Heart left ventricle (tissue), 16 donors: Measurements from ENCODE around the gene CRYGN. TPM values are rescaled to one million over a fixed set of nuclear protein-coding genes. Genes with fewer than 3 reads are reported as not detected.

ENCODE experiments used
- ATAC-seq, 4 donors: fragments of 200-7000 bp; cut with Tn5 transposase; one replicate each; pipeline ENCODE4 v1.9.1; 2020 to 2022; ENCODE audit warnings: moderate library complexity in 4 of 4, mild to moderate bottlenecking in 3 of 4, moderate number of reproducible peaks in 1 of 4
- DNase-seq, 5 donors: peaks; one replicate each; pipeline ENCODE4 v3.0.0-alpha.2; 2020
- H3K27ac ChIP-seq, 12 donors: fragments of 200-600 bp; sonication (generic) in 4 of 12; one replicate each; pipeline versions ENCODE4 v1.5.0 to v1.8.0; 2016 to 2022; ENCODE audit warnings: mild to moderate bottlenecking in 2 of 12
- H3K27me3 ChIP-seq, 9 donors: fragments of 200-600 bp; sonication (generic) in 2 of 9; one replicate each; pipeline versions ENCODE4 v1.5.1 to v1.8.0; 2016 to 2022; ENCODE audit warnings: mild to moderate bottlenecking in 3 of 9
- H3K36me3 ChIP-seq, 9 donors: fragments of 200-600 bp; sonication (generic) in 2 of 9; one replicate each; pipeline versions ENCODE4 v1.5.0 to v1.8.0; 2018 to 2022; ENCODE audit warnings: mild to moderate bottlenecking in 2 of 9
- H3K4me1 ChIP-seq, 12 donors: fragments of 200-600 bp; sonication (generic) in 4 of 12; one replicate each; pipeline versions ENCODE4 v1.5.0 to v1.8.0; 2016 to 2022; ENCODE audit warnings: mild to moderate bottlenecking in 3 of 12
- H3K4me3 ChIP-seq, 12 donors: fragments of 200-600 bp; sonication (generic) in 4 of 12; one replicate each; pipeline versions ENCODE4 v1.5.0 to v1.8.0; 2017 to 2022; ENCODE audit warnings: mild to moderate bottlenecking in 9 of 12, moderate library complexity in 4 of 12
- H3K9me3 ChIP-seq, 12 donors: fragments of 200-600 bp; sonication (generic) in 4 of 12; one replicate each; pipeline versions ENCODE4 v1.5.0 to v1.8.0; 2016 to 2022; ENCODE audit warnings: mild to moderate bottlenecking in 1 of 12
- CTCF ChIP-seq, 12 donors: fragments of 200-600 bp; sonication (generic) in 4 of 12; IDR thresholded peaks; one replicate each; pipeline versions ENCODE4 v1.5.0 to v1.8.0; 2018 to 2022; ENCODE audit warnings: antibody characterized with exemption in 12 of 12, mild to moderate bottlenecking in 5 of 12
- POLR2A ChIP-seq, 2 donors: fragments of 450-650 bp; IDR thresholded peaks; one replicate each; pipeline ENCODE4 v1.6.1; 2017; ENCODE audit warnings: antibody characterized with exemption in 2 of 2, mild to moderate bottlenecking in 2 of 2, moderate library complexity in 2 of 2
- WGBS, 4 donors: extraction: QIAGEN DNeasy Blood & Tissue Kit in 2 of 4; methylation state at CpG; one replicate each; pipeline versions ENCODE4 v1.1.5 to v1.1.7; 2013 to 2018; 5-methylcytosine and 5-hydroxymethylcytosine counted together
- intact Hi-C, 10 donors: fragments of 100-400 bp; cut with DNase I; formaldehyde crosslinking; loops; one replicate each; pipeline versions ENCODE4 v1.11.1 to v1.14.2; 2022
- polyA plus RNA-seq, 2 donors: library from polyadenylated mRNA; stranded (reverse); fragments of 200-250 nt; gene quantifications; one replicate each; pipeline ENCODE4 v1.2.3, GENCODE V29; 2013
- total RNA-seq, 9 donors: library from RNA; depleted of rRNA in 2 of 9; stranded (reverse); fragments of >200 nt in 2 of 9; fragmentation: NEBNext Ultra II Directional in 3 of 9; extraction: Animal tissue kit (Norgen Biotek cat#: 25700) in 3 of 9; gene quantifications; one replicate each; pipeline versions ENCODE4 v1.1.0 to v1.2.4, GENCODE V29; 2016 to 2023
- donor health status: ischemic (EF 13 %, LVEDD 7.1; RV severe dilation, severe dysfunction).
- donor health status: healthy with polysubstance abuse.
- donor health status: DM: no; HTN: yes; CAD: no.
- donor health status: DM: no; HTN: no; CAD: no.
- donor health status: ischemic (EF 25% LVEDD 6.9; RV normal size, moderate dysfunction).
- donor health status: ischemic (EF 25% LVEDD 5.7; RV mildly dilated, moderate dysfunction).
- donor health status: healthy.
- donor health status: DM: yes; HTN: yes; CAD: no.
- donor health status: ischemic (EF 35%, LVEDD 5.7; RV mildly dilated, moderate dysfunction).
- donor health status: nonischemic (EF 11% LVEDD 7.7; RV severe dilation, severe dysfunction).
- donor health status: DM: yes; HTN: yes; CAD: no.
- donor health status: PGD.
- donor health status: ischemic (EF 29% LVEDD 5.4; RV normal size, mild dysfunction).
- donor health status: nonischemic (EF 23%, LVEDD 6.1; RV moderate dilation, normal function).

The CRYGN gene
- total and polyA plus RNA-seq, 11 donors: 0.50 to 0.52 TPM; not detected in 9

DNA sequence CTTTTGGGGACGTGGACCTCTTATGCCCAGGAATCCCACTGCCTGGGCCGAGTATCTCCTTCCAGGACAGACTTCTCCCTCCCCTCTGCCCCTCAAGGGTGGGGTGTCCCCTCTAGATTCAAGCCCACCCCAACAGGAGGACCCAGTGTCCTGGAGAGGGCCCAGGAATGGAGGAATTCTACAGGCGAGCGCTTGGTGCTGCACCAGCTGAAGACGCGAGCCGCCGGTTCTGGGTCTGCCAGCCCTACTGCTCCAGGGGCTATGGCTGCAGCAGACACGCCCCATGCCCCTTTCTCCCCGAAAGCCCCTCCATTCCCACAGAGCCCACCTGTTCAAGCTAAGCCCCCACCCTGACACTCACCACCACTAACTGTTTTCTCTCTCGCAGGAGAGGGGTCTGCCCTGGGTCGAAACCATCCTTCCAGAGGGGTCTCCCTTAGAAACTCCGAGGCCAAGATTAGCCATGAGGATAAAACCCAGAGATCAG lies 8.6 kb downstream of the CRYGN start:
- Histone ChIP-seq H3K4me1 (peaks cover 0 to 19% (median 3%) of the 10 kb centered on the region in 12 donors), H3K27me3 (peaks cover 0 to 4% (median 0%) of the 10 kb centered on the region in 9 donors), H3K36me3 (no peaks in the 10 kb centered on the region), H3K9me3 (no peaks in the 10 kb centered on the region), H3K27ac (no peak overlapping the region), H3K4me3 (no peak overlapping the region)
- ATAC-seq (no peak), DNase-seq (no peak)
- intact Hi-C loops: loop anchor here in 2 of 10 donors (10.0 kb wide), 1 partner anchor 47 kb away; no protein-coding TSS in a partner anchor
- 93 to 98% (median 95%) methylated on average over 9 to 13 of the region's 13 CpGs for WGBS, 4 donors
- no peak for TF ChIP-seq POLR2A (IDR thresholded peaks at IDR 0.05)
- TF ChIP-seq CTCF (IDR thresholded peaks at IDR 0.05): no peak

DNA sequence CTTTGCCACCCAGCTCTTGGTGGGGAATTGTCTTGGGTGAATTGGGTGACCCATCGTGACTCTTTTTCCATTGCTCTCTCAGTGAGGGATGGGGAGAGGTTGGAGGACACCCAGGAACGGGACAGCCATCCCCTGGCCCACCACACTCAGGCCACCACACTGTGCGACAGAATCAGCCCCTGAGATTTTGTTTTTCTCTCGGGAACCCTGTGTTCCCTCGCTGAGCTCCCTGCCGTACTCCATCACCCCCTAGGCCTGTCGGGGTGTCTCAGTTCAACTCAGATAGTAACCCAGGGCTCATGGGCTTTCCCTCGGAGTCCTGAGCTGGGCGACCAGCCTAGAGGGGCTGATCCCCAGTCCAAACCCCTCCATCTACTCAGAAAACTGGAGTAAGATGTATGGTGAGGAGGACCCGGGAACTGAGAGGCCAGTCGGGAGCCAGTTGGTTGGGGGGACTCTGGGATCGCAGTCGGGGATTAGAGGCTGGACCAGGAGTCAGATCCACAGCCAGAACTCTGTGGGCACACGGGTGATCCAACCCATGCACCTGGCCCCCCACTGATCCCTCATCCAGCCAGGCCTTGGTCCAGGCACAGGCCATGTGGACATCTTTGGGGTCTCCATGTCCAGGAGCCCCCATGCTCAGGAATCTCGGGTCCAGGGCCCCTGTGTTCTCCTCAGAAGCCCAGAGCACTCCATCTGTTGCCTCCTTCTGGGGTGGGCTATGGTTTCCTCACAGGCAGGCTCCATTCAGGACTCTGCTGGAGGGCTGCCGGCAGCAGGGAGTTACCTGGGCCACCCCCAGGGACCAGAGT lies 9.3 kb downstream of the CRYGN start:
- Histone ChIP-seq H3K9me3 (no peaks in the 10 kb centered on the region), H3K4me3 (no peak overlapping the region), H3K4me1 (peaks cover 0 to 22% (median 2%) of the 10 kb centered on the region in 12 donors), H3K27ac (no peak overlapping the region), H3K36me3 (no peaks in the 10 kb centered on the region), H3K27me3 (peaks cover 0 to 4% (median 0%) of the 10 kb centered on the region in 9 donors)
- intact Hi-C loops: loop anchor here in 2 of 10 donors (10.0 kb wide), 1 partner anchor 46 kb away; no protein-coding TSS in a partner anchor
- WGBS, 4 donors: 90 to 93% (median 91%) methylated on average over 15 to 16 of the region's 16 CpGs
- TF ChIP-seq CTCF (IDR thresholded peaks at IDR 0.05): no peak
- no peak for TF ChIP-seq POLR2A (IDR thresholded peaks at IDR 0.05)
- DNase-seq: no peak
- no peak for ATAC-seq

- Histone ChIP-seq H3K27me3 (peaks cover 0 to 4% (median 0%) of the 10 kb centered on the region in 9 donors), H3K9me3 (no peaks in the 10 kb centered on the region), H3K27ac (peak overlapping the region in 1 of 12 donors; percentile 13), H3K4me3 (no peak overlapping the region), H3K4me1 (peaks cover 0 to 22% (median 2%) of the 10 kb centered on the region in 12 donors), H3K36me3 (no peaks in the 10 kb centered on the region)
- no peak for TF ChIP-seq CTCF (IDR thresholded peaks at IDR 0.05)
- TF ChIP-seq POLR2A (IDR thresholded peaks at IDR 0.05): no peak
- whole genome bisulfite sequencing, 4 donors: 63 to 75% (median 67%) methylated on average over 10 of the region's 10 CpGs
- ATAC-seq (no peak), DNase-seq (no peak)
- intact Hi-C loops: loop anchor here in 2 of 10 donors (10.0 kb wide), 1 partner anchor 45 kb away; no protein-coding TSS in a partner anchor
Measured at GRCh38 chr7:151429560-151430331, 10.2 kb downstream of the CRYGN start.

- no peak overlapping the region for H3K4me3 ChIP-seq
- 90 to 99% (median 96%) methylated on average over 5 of the region's 5 CpGs for WGBS, 4 donors
- peak overlapping the region in 1 of 12 donors; percentile 13 for H3K27ac ChIP-seq
- intact Hi-C loops: no loop called here
- no peaks in the 10 kb centered on the region for H3K9me3 ChIP-seq
- DNase-seq: no peak
- ATAC-seq: no peak
- no peaks in the 10 kb centered on the region for H3K36me3 ChIP-seq
- no peak for TF ChIP-seq POLR2A (IDR thresholded peaks at IDR 0.05)
- no peak for TF ChIP-seq CTCF (IDR thresholded peaks at IDR 0.05)
- H3K27me3 ChIP-seq: peaks cover 0 to 4% (median 0%) of the 10 kb centered on the region in 9 donors
- peaks cover 0 to 22% (median 2%) of the 10 kb centered on the region in 12 donors for H3K4me1 ChIP-seq
Measured at GRCh38 chr7:151429237-151429559, 10.7 kb downstream of the CRYGN start.
